HCT116 (cell line): Measurements from ENCODE around the gene N4BP3. TPM values are rescaled to one million over a fixed set of nuclear protein-coding genes. Genes with fewer than 3 reads are reported as not detected.

ENCODE experiments used
- ATAC-seq: fragments of 200-7000 bp; cut with Tn5 transposase; 2 replicates; pipeline ENCODE4 v1.9.1; 2020; ENCODE audit warnings: mild to moderate bottlenecking, moderate library complexity
- BruUV-seq: library from RNA; stranded (reverse); fragments of 400-500 nt; replicated peaks from 2 replicates; lab custom pipeline; 2021; lab: Mats Ljungman, UMichigan
- CTCF ChIA-PET: fragments of 300-600 bp; sonication (Branson Sonifier 250); formaldehyde crosslinking; loops from one replicate; lab custom pipeline; 2021; ENCODE audit warnings: antibody characterized with exemption; lab: Charles Lee
- POLR2A ChIA-PET: fragments of 300-600, 350-600 bp; sonication (Branson Sonifier 250); formaldehyde crosslinking; loops from one replicate; lab custom pipeline; 2021; ENCODE audit warnings: antibody characterized with exemption; lab: Charles Lee
- RAD21 ChIA-PET, 2 experiments: fragments of 300-600 bp; sonication (Branson Sonifier 250); formaldehyde crosslinking; loops; one replicate each; lab custom pipeline; 2023; ENCODE audit warnings: low total read pairs in 2 of 2; ENCODE audit not compliant: uncharacterized antibody in 2 of 2, unreplicated experiment in 2 of 2, low non-redundant PET in 1 of 2; lab: Charles Lee
- DNase-seq: peaks from one replicate; pipeline ENCODE4 v3.0.0-alpha.2; 2010; ENCODE audit warnings: low read depth, low spot score
- H2AFZ ChIP-seq: fragments of 200-600 bp; shearing (Covaris generic), sonication (generic); 2 replicates; pipeline ENCODE4 v1.6.1; 2017; ENCODE audit warnings: low read depth, mixed run types, mixed read lengths, antibody characterized with exemption, low read length; ENCODE audit not compliant: poor library complexity, severe bottlenecking
- H3K27ac ChIP-seq: 2 replicates; pipeline ENCODE4 v1.5.1; 2012; ENCODE audit warnings: low read depth, low read length
- H3K27me3 ChIP-seq: fragments of 200-600 bp; sonication (generic); 2 replicates; pipeline ENCODE4 v1.6.1; 2016; ENCODE audit warnings: mixed run types, low read length, mixed read lengths; ENCODE audit not compliant: insufficient read depth
- H3K36me3 ChIP-seq, 2 experiments: fragments of 200-500 bp in 1 of 2; fragments of 200-600 bp in 1 of 2; sonication (Bioruptor generic) in 1 of 2; sonication (generic) in 1 of 2; 2 replicates each; pipeline versions ENCODE4 v1.5.1 to v1.6.1; 2014 to 2016; ENCODE audit warnings: low read length in 2 of 2, inconsistent platforms in 1 of 2, mixed read lengths in 1 of 2, mixed run types in 1 of 2; ENCODE audit not compliant: insufficient read depth in 2 of 2, control insufficient read depth in 1 of 2
- H3K4me1 ChIP-seq, 2 experiments: fragments of 200-600 bp in 1 of 2; sonication (generic) in 1 of 2; 2 replicates each; pipeline versions ENCODE4 v1.5.1 to v1.6.1; 2012 to 2017; ENCODE audit warnings: low read length in 2 of 2, inconsistent platforms in 1 of 2, mild to moderate bottlenecking in 1 of 2, mixed read lengths in 1 of 2, mixed run types in 1 of 2, moderate library complexity in 1 of 2; ENCODE audit not compliant: insufficient read depth in 2 of 2, control insufficient read depth in 1 of 2
- H3K4me2 ChIP-seq: fragments of 200-600 bp; sonication (generic); 2 replicates; pipeline ENCODE4 v1.6.1; 2017; ENCODE audit warnings: mixed run types, low read length, mixed read lengths
- H3K4me3 ChIP-seq, 2 experiments: fragments of 200-600 bp in 1 of 2; sonication (generic) in 1 of 2; replicated peaks in 1 of 2; 2 replicates each; pipeline ENCODE4 v1.5.1; 2011 to 2016; ENCODE audit warnings: low read length in 2 of 2, control low read depth in 1 of 2, low read depth in 1 of 2, mild to moderate bottlenecking in 1 of 2, mixed read lengths in 1 of 2, mixed run types in 1 of 2
- H3K79me2 ChIP-seq: fragments of 200-600 bp; sonication (generic); 2 replicates; pipeline ENCODE4 v1.6.1; 2017; ENCODE audit warnings: mild to moderate bottlenecking, mixed run types, low read length, moderate library complexity, mixed read lengths; ENCODE audit not compliant: insufficient read depth
- H3K9ac ChIP-seq: fragments of 200-600 bp; sonication (generic); 2 replicates; pipeline ENCODE4 v1.6.1; 2016; ENCODE audit warnings: low read length, mixed read lengths
- H3K9me2 ChIP-seq: fragments of 200-600 bp; sonication (generic), shearing (Covaris generic); 2 replicates; pipeline ENCODE4 v1.6.1; 2017; ENCODE audit warnings: mixed run types, mild to moderate bottlenecking, moderate library complexity; ENCODE audit not compliant: insufficient read depth
- H3K9me3 ChIP-seq, 2 experiments: fragments of 200-500 bp in 1 of 2; fragments of 200-600 bp in 1 of 2; sonication (Bioruptor generic) in 1 of 2; sonication (generic) in 1 of 2; 2 replicates each; pipeline ENCODE4 v1.6.1; 2014 to 2017; ENCODE audit warnings: low read length in 2 of 2, mixed read lengths in 2 of 2, inconsistent platforms in 1 of 2, low read depth in 1 of 2, mild to moderate bottlenecking in 1 of 2, mixed run types in 1 of 2, moderate library complexity in 1 of 2; ENCODE audit not compliant: control insufficient read depth in 1 of 2, insufficient read depth in 1 of 2
- H4K20me1 ChIP-seq: fragments of 200-600 bp; sonication (generic), shearing (Covaris generic); 2 replicates; pipeline ENCODE4 v1.6.1; 2017; ENCODE audit warnings: mixed run types, mild to moderate bottlenecking, moderate library complexity; ENCODE audit not compliant: insufficient read depth
- CEBPB ChIP-seq: IDR thresholded peaks from 2 replicates; pipeline ENCODE4 v1.6.1; 2012; ENCODE audit warnings: low read depth
- EGR1 ChIP-seq: IDR thresholded peaks from 2 replicates; pipeline ENCODE4 v1.6.1; 2012; ENCODE audit warnings: low read depth
- ELF1 ChIP-seq: IDR thresholded peaks from 2 replicates; pipeline ENCODE4 v1.6.1; 2012; ENCODE audit warnings: low read depth, borderline replicate concordance
- EZH2 ChIP-seq: fragments of 200-600 bp; sonication (generic); IDR thresholded peaks from 2 replicates; pipeline ENCODE4 v1.6.1; 2017; ENCODE audit warnings: antibody characterized with exemption, mixed run types
- EZH2phosphoT487 ChIP-seq: fragments of 200-600 bp; IDR thresholded peaks from 2 replicates; pipeline ENCODE4 v1.6.1; 2018; ENCODE audit warnings: antibody characterized with exemption, borderline replicate concordance
- POLR2A ChIP-seq: IDR thresholded peaks from 2 replicates; pipeline ENCODE4 v1.7.0; 2011; ENCODE audit warnings: borderline replicate concordance; ENCODE audit not compliant: insufficient read depth, insufficient read length; ENCODE audit errors: extremely low read depth
- POLR2AphosphoS5 ChIP-seq: IDR thresholded peaks from 2 replicates; pipeline ENCODE4 v1.6.1; 2011; ENCODE audit warnings: mild to moderate bottlenecking, low read depth, low read length, moderate library complexity
- REST ChIP-seq: IDR thresholded peaks from 2 replicates; pipeline ENCODE4 v1.6.1; 2012; ENCODE audit warnings: low read depth
- SIN3A ChIP-seq: IDR thresholded peaks from 2 replicates; pipeline ENCODE4 v1.6.1; 2012; ENCODE audit warnings: low read depth
- SP1 ChIP-seq: IDR thresholded peaks from 2 replicates; pipeline ENCODE4 v1.6.1; 2012; ENCODE audit warnings: low read depth
- SRF ChIP-seq: IDR thresholded peaks from 2 replicates; pipeline ENCODE4 v1.6.1; 2012; ENCODE audit warnings: low read depth
- TCF7L2 ChIP-seq: IDR thresholded peaks from 2 replicates; pipeline ENCODE4 v1.7.0; 2011; ENCODE audit warnings: borderline replicate concordance, inconsistent platforms; ENCODE audit not compliant: insufficient read depth, insufficient read length; ENCODE audit errors: extremely low read depth
- ZNF274 ChIP-seq: fragments of 200-500 bp; sonication (Bioruptor generic); IDR thresholded peaks from 2 replicates; pipeline ENCODE4 v1.6.1; 2014; ENCODE audit warnings: mild to moderate bottlenecking, low read depth, low read length, inconsistent platforms
- intact Hi-C: fragments of 100-400 bp; cut with micrococcal nuclease; formaldehyde crosslinking; loops from 2 replicates; pipeline ENCODE4 v1.10.0; 2022
- total RNA-seq: library from RNA; stranded (reverse); gene quantifications from one replicate; pipeline ENCODE4 v1.2.1, GENCODE V29; 2021; ENCODE audit not compliant: unreplicated experiment
- TF ChIP-seq, protein P1 (sequence below): IDR thresholded peaks from 2 replicates; pipeline ENCODE4 v1.6.1; 2012
- TF ChIP-seq, protein P2 (sequence below): IDR thresholded peaks from 2 replicates; pipeline ENCODE4 v1.6.1; 2011; ENCODE audit warnings: mild to moderate bottlenecking, low read length, moderate library complexity; ENCODE audit not compliant: insufficient replicate concordance; ENCODE audit errors: extremely low read depth
- TF ChIP-seq, protein P3 (sequence below): IDR thresholded peaks from 2 replicates; pipeline ENCODE4 v1.6.1; 2012
- TF ChIP-seq, protein P4 (sequence below), 3 experiments: fragments of 200-600 bp in 1 of 3; sonication (generic) in 1 of 3; IDR thresholded peaks in 2 of 3; conservative IDR thresholded peaks in 1 of 3; 2 replicates each; pipeline ENCODE4 v1.5.1; 2012 to 2017; ENCODE audit warnings: low read depth in 2 of 3, low read length in 2 of 3, antibody characterized with exemption in 1 of 3, borderline replicate concordance in 1 of 3, control low read depth in 1 of 3, mild to moderate bottlenecking in 1 of 3, mixed read lengths in 1 of 3, mixed run types in 1 of 3, moderate library complexity in 1 of 3; ENCODE audit not compliant: insufficient read depth in 1 of 3

N4BP3 gene
- total RNA-seq, 1 experiment from 2014 or later: 5.2 TPM

- DNase-seq (no peak), ATAC-seq (no peak)
- CTCF ChIA-PET: interaction anchor here (0.6 kb wide), 1 partner anchor 43 kb away, joined by 3 read pairs; no protein-coding TSS in a partner anchor
- Histone ChIP-seq H3K9me3 (no peaks in the 10 kb centered on the region), H2AFZ (no peak overlapping the region), H3K27me3 (no peaks in the 10 kb centered on the region), H3K79me2 (peaks cover 13% of the 10 kb centered on the region; the same call in 1 of the 2 replicates), H3K4me3 (peak overlapping the region; percentile 63 to 76; a peak in 2 of 4 replicates), H4K20me1 (no peaks in the 10 kb centered on the region), H3K27ac (no peak overlapping the region), H3K9me2 (no peaks in the 10 kb centered on the region), H3K4me1 (peaks cover 13 to 27% of the 10 kb centered on the region in 2 experiments), H3K36me3 (no peaks in the 10 kb centered on the region)
- POLR2A ChIA-PET: no interaction called here
- RAD21 ChIA-PET: interaction anchor here in 1 of 2 experiments (0.6 kb wide), 1 partner anchor 40 kb away, joined by 4 read pairs; no protein-coding TSS in a partner anchor
- intact Hi-C loops: no loop called here
- TF ChIP-seq EGR1 (no peak), CEBPB (no peak), ZNF274 (no peak), SP1 (no peak), POLR2AphosphoS5 (no peak), ELF1 (no peak), REST (no peak), SRF (no peak), SIN3A (no peak), EZH2 (no peak), TCF7L2 (no peak), POLR2A (no peak), EZH2phosphoT487 (no peak)
- TF ChIP-seq, protein P1, sequence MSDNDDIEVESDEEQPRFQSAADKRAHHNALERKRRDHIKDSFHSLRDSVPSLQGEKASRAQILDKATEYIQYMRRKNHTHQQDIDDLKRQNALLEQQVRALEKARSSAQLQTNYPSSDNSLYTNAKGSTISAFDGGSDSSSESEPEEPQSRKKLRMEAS: no peak
- TF ChIP-seq, protein P2, sequence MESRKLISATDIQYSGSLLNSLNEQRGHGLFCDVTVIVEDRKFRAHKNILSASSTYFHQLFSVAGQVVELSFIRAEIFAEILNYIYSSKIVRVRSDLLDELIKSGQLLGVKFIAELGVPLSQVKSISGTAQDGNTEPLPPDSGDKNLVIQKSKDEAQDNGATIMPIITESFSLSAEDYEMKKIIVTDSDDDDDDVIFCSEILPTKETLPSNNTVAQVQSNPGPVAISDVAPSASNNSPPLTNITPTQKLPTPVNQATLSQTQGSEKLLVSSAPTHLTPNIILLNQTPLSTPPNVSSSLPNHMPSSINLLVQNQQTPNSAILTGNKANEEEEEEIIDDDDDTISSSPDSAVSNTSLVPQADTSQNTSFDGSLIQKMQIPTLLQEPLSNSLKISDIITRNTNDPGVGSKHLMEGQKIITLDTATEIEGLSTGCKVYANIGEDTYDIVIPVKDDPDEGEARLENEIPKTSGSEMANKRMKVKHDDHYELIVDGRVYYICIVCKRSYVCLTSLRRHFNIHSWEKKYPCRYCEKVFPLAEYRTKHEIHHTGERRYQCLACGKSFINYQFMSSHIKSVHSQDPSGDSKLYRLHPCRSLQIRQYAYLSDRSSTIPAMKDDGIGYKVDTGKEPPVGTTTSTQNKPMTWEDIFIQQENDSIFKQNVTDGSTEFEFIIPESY: no peak
- TF ChIP-seq, protein P3, sequence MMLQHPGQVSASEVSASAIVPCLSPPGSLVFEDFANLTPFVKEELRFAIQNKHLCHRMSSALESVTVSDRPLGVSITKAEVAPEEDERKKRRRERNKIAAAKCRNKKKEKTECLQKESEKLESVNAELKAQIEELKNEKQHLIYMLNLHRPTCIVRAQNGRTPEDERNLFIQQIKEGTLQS: no peak
- TF ChIP-seq, protein P4, sequence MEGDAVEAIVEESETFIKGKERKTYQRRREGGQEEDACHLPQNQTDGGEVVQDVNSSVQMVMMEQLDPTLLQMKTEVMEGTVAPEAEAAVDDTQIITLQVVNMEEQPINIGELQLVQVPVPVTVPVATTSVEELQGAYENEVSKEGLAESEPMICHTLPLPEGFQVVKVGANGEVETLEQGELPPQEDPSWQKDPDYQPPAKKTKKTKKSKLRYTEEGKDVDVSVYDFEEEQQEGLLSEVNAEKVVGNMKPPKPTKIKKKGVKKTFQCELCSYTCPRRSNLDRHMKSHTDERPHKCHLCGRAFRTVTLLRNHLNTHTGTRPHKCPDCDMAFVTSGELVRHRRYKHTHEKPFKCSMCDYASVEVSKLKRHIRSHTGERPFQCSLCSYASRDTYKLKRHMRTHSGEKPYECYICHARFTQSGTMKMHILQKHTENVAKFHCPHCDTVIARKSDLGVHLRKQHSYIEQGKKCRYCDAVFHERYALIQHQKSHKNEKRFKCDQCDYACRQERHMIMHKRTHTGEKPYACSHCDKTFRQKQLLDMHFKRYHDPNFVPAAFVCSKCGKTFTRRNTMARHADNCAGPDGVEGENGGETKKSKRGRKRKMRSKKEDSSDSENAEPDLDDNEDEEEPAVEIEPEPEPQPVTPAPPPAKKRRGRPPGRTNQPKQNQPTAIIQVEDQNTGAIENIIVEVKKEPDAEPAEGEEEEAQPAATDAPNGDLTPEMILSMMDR (IDR thresholded peaks at IDR 0.05 in 2 of 3, conservative IDR thresholded peaks at IDR 0.05 in 1 of 3; ENCODE audit: borderline replicate concordance in 1 of 3, insufficient read depth in 1 of 3, low read depth in 2 of 3, low read length in 2 of 3): no peak
- TF ChIP-seq, all 23 proteins: peak for 0
- no peak overlapping the region for H3K9ac ChIP-seq
- peak overlapping the region; percentile 96 for H3K4me2 ChIP-seq
- no TSS peak for BruUV-seq
These were observed 1.9 kb downstream of the N4BP3 start for GRCh38 chr5:178115136-178115813.
